ENCODE measurements around the gene SMIM26. TPM values are rescaled to one million over a fixed set of nuclear protein-coding genes. Genes with fewer than 3 reads are reported as not detected.
A peak's percentile ranks its signal among the peaks of the same experiment; 100 is the strongest.

SMIM26 gene
- total and polyA plus RNA-seq, 2 of the 13 experiments (the other 11 are each of a cell fraction or from before 2014, with no cell fraction given), result 214 to 249 TPM

DNA sequence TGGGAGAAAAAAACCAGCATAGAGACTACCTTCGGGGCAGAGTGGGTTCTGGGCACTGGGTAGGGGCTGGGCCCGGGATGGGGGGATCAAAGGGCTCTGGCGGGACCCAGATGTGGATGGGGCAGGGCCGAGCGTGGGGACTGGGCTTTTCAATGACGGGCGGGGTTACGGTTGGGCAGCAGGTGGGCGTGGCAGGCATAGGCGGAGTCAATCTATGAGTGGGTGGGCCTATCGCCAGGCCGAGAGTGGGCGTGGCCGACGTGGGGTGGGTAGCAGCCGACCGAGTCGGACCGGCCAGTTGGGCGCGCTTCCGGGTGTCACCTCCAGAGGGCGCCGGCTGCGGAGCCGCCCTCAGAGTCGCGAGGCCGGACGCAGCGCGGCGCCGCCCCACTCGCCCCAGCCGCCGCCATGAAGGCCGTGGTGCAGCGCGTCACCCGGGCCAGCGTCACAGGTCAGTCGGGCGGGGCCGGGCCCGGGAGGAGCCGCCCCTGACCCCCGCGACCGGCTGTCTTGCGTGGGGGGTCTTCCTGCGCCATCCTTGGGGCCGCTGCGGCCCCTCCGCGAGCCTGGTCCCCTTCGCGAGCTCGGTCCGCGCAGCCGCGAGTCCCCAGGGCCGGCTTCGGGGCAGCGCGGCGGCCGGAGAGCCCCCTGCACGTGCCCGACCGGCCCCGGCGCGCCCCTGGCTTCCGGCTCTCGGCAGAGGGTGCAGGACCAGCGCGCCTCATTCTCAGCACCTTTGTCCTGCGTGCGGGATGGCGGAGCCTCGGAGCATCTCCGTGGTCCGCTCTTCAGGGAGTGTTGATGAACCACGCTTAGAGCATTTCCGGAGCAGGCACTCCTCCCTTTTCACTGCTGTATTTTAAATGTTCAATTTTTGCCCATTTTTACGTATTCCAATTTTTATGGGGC is 20.7 kb downstream of the SMIM26 start, which contains the start of gene DTD1 (continued):
- TF ChIP-seq ZNF331 (CRISPR knock-in tag; IDR thresholded peaks at IDR 0.05), result no peak
- no peak; the same call in 1 of the 2 replicates for TF ChIP-seq MTA1 (CRISPR knock-in tag; IDR thresholded peaks at IDR 0.05; ENCODE audit: borderline replicate concordance)
- TF ChIP-seq HNF4G (IDR thresholded peaks at IDR 0.05; ENCODE audit: borderline replicate concordance, low read depth, low read length), result 0 out of 2 replicates have a peak, but pooled peaks have one; percentile 5
- TF ChIP-seq HNF4G (CRISPR knock-in tag; IDR thresholded peaks at IDR 0.05; ENCODE audit: borderline replicate concordance, low read depth), result peak; percentile 65
- no peak for TF ChIP-seq NR1H2 (CRISPR knock-in tag; IDR thresholded peaks at IDR 0.05; ENCODE audit: borderline replicate concordance, low read depth)
- peak; percentile 95 for TF ChIP-seq ASH2L (IDR thresholded peaks at IDR 0.05; ENCODE audit: insufficient read length, low read depth, low read length)
- TF ChIP-seq GTF2F1 (IDR thresholded peaks at IDR 0.05; ENCODE audit: low read length), result no peak
- TF ChIP-seq, protein P1, sequence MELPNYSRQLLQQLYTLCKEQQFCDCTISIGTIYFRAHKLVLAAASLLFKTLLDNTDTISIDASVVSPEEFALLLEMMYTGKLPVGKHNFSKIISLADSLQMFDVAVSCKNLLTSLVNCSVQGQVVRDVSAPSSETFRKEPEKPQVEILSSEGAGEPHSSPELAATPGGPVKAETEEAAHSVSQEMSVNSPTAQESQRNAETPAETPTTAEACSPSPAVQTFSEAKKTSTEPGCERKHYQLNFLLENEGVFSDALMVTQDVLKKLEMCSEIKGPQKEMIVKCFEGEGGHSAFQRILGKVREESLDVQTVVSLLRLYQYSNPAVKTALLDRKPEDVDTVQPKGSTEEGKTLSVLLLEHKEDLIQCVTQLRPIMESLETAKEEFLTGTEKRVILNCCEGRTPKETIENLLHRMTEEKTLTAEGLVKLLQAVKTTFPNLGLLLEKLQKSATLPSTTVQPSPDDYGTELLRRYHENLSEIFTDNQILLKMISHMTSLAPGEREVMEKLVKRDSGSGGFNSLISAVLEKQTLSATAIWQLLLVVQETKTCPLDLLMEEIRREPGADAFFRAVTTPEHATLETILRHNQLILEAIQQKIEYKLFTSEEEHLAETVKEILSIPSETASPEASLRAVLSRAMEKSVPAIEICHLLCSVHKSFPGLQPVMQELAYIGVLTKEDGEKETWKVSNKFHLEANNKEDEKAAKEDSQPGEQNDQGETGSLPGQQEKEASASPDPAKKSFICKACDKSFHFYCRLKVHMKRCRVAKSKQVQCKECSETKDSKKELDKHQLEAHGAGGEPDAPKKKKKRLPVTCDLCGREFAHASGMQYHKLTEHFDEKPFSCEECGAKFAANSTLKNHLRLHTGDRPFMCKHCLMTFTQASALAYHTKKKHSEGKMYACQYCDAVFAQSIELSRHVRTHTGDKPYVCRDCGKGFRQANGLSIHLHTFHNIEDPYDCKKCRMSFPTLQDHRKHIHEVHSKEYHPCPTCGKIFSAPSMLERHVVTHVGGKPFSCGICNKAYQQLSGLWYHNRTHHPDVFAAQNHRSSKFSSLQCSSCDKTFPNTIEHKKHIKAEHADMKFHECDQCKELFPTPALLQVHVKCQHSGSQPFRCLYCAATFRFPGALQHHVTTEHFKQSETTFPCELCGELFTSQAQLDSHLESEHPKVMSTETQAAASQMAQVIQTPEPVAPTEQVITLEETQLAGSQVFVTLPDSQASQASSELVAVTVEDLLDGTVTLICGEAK (IDR thresholded peaks at IDR 0.05), result no peak
- TF ChIP-seq, protein P1 (CRISPR knock-in tag; IDR thresholded peaks at IDR 0.05), result peak; percentile 45
- no peak for TF ChIP-seq RAD51 (IDR thresholded peaks at IDR 0.05; ENCODE audit: borderline replicate concordance)
- TF ChIP-seq SAFB2 (CRISPR knock-in tag; IDR thresholded peaks at IDR 0.05; ENCODE audit: borderline replicate concordance, low read depth), result no peak; the same call in 1 of the 2 replicates
- no peak; the same call in 1 of the 2 replicates for TF ChIP-seq ZNF431 (CRISPR knock-in tag; IDR thresholded peaks at IDR 0.05; ENCODE audit: borderline replicate concordance, low read depth)
- peak; percentile 65; the same call in 1 of the 2 replicates for TF ChIP-seq ZNF264 (CRISPR knock-in tag; IDR thresholded peaks at IDR 0.05)
- peak; percentile 69 for TF ChIP-seq PHF20 (CRISPR knock-in tag; IDR thresholded peaks at IDR 0.05)
- peak; percentile 51; the same call in 1 of the 2 replicates for TF ChIP-seq EEA1 (CRISPR knock-in tag; IDR thresholded peaks at IDR 0.05; ENCODE audit: borderline replicate concordance)
- no peak for TF ChIP-seq RORA (CRISPR knock-in tag; IDR thresholded peaks at IDR 0.05)
- TF ChIP-seq, protein P2, sequence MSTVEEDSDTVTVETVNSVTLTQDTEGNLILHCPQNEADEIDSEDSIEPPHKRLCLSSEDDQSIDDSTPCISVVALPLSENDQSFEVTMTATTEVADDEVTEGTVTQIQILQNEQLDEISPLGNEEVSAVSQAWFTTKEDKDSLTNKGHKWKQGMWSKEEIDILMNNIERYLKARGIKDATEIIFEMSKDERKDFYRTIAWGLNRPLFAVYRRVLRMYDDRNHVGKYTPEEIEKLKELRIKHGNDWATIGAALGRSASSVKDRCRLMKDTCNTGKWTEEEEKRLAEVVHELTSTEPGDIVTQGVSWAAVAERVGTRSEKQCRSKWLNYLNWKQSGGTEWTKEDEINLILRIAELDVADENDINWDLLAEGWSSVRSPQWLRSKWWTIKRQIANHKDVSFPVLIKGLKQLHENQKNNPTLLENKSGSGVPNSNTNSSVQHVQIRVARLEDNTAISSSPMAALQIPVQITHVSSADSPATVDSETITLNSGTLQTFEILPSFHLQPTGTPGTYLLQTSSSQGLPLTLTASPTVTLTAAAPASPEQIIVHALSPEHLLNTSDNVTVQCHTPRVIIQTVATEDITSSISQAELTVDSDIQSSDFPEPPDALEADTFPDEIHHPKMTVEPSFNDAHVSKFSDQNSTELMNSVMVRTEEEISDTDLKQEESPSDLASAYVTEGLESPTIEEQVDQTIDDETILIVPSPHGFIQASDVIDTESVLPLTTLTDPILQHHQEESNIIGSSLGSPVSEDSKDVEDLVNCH (CRISPR knock-in tag; IDR thresholded peaks at IDR 0.05), result no peak
- no peak for TF ChIP-seq CENPX (CRISPR knock-in tag; IDR thresholded peaks at IDR 0.05)

Data from HepG2 (cell line).